Measurements from ENCODE around the gene ORMDL2.

ORMDL2 gene

GRCh38 chr12:55788546-55788945 lies 29.3 kb upstream of the ORMDL2 start:
- Histone ChIP-seq H3K27me3 (ENCODE audit: insufficient read depth, low read depth) (no peaks in the 10 kb centered on the region), H3K9ac (no peak overlapping the region), H3K4me2 (no peak overlapping the region), H3K79me2 (ENCODE audit: insufficient read depth, low read depth) (no peaks in the 10 kb centered on the region; the same call in 1 of the 2 replicates), H4K20me1 (ENCODE audit: insufficient read depth) (no peaks in the 10 kb centered on the region), H3K36me3 (ENCODE audit: insufficient read depth) (peaks cover 31% of the 10 kb centered on the region; the same call in 1 of the 2 replicates), H3K27ac (no peak overlapping the region), H3K4me1 (ENCODE audit: low read depth, poor library complexity, severe bottlenecking) (no peaks in the 10 kb centered on the region), H3K4me3 (IDR thresholded peaks at IDR 0.05; ENCODE audit: insufficient read depth, low read depth, low read length) (no peak overlapping the region), H2AFZ (ENCODE audit: low read depth) (no peak overlapping the region)
- no peak for TF ChIP-seq CTCF (conservative IDR thresholded peaks at IDR 0.05; ENCODE audit: low read depth, low read length)

GRCh38 chr12:55789171-55789570 lies 28.7 kb upstream of the ORMDL2 start:
- Histone ChIP-seq H3K79me2 (ENCODE audit: insufficient read depth, low read depth) (no peaks in the 10 kb centered on the region; the same call in 1 of the 2 replicates), H3K4me1 (ENCODE audit: low read depth, poor library complexity, severe bottlenecking) (no peaks in the 10 kb centered on the region), H3K4me3 (IDR thresholded peaks at IDR 0.05; ENCODE audit: insufficient read depth, low read depth, low read length) (no peak overlapping the region), H3K27ac (no peak overlapping the region), H3K9ac (no peak overlapping the region), H2AFZ (ENCODE audit: low read depth) (no peak overlapping the region), H3K36me3 (ENCODE audit: insufficient read depth) (peaks cover 36% of the 10 kb centered on the region; the same call in 1 of the 2 replicates), H3K4me2 (no peak overlapping the region), H4K20me1 (ENCODE audit: insufficient read depth) (no peaks in the 10 kb centered on the region), H3K27me3 (ENCODE audit: insufficient read depth, low read depth) (no peaks in the 10 kb centered on the region)
- no peak for TF ChIP-seq CTCF (conservative IDR thresholded peaks at IDR 0.05; ENCODE audit: low read depth, low read length)

GRCh38 chr12:55789893-55790292 lies 27.9 kb upstream of the ORMDL2 start:
- Histone ChIP-seq H3K79me2 (ENCODE audit: insufficient read depth, low read depth) (no peaks in the 10 kb centered on the region; the same call in 1 of the 2 replicates), H4K20me1 (ENCODE audit: insufficient read depth) (no peaks in the 10 kb centered on the region), H3K4me3 (IDR thresholded peaks at IDR 0.05; ENCODE audit: insufficient read depth, low read depth, low read length) (no peak overlapping the region), H3K27ac (no peak overlapping the region), H3K36me3 (ENCODE audit: insufficient read depth) (peaks cover 35% of the 10 kb centered on the region; the same call in 1 of the 2 replicates), H2AFZ (ENCODE audit: low read depth) (no peak overlapping the region), H3K4me1 (ENCODE audit: low read depth, poor library complexity, severe bottlenecking) (no peaks in the 10 kb centered on the region), H3K9ac (no peak overlapping the region), H3K27me3 (ENCODE audit: insufficient read depth, low read depth) (no peaks in the 10 kb centered on the region), H3K4me2 (no peak overlapping the region)
- no peak for TF ChIP-seq CTCF (conservative IDR thresholded peaks at IDR 0.05; ENCODE audit: low read depth, low read length)

GRCh38 chr12:55795950-55796349 lies 21.9 kb upstream of the ORMDL2 start:
- no peaks in the 10 kb centered on the region for H3K27me3 ChIP-seq (ENCODE audit: insufficient read depth, low read depth)
- peak overlapping the region; percentile 9; the same call in 1 of the 2 replicates for H3K4me2 ChIP-seq
- H3K4me1 ChIP-seq (ENCODE audit: low read depth, poor library complexity, severe bottlenecking): peaks cover 38% of the 10 kb centered on the region
- peaks cover 14% of the 10 kb centered on the region; the same call in 1 of the 2 replicates for H4K20me1 ChIP-seq (ENCODE audit: insufficient read depth)
- H3K36me3 ChIP-seq (ENCODE audit: insufficient read depth): peaks cover 47% of the 10 kb centered on the region; the same call in 1 of the 2 replicates
- TF ChIP-seq CTCF (conservative IDR thresholded peaks at IDR 0.05; ENCODE audit: low read depth, low read length): no peak
- peaks cover 10% of the 10 kb centered on the region; the same call in 1 of the 2 replicates for H3K79me2 ChIP-seq (ENCODE audit: insufficient read depth, low read depth)
- H3K27ac ChIP-seq: peak overlapping the region; percentile 10; the same call in 1 of the 2 replicates
- H3K9ac ChIP-seq: no peak overlapping the region
- no peak overlapping the region for H3K4me3 ChIP-seq (IDR thresholded peaks at IDR 0.05; ENCODE audit: insufficient read depth, low read depth, low read length)
- no peak overlapping the region for H2AFZ ChIP-seq (ENCODE audit: low read depth)

All from KMS-11 (cell line).